ENCODE results near the gene CHCT1.

The CHCT1 gene

GRCh38 chr17:60392845-60393702 lies 29.2 kb upstream of the CHCT1 start:
- H3K4me3 ChIP-seq, result peak overlapping the region; percentile 82 to 99 (median 92)
- peaks cover 0 to 32% (median 22%) of the 10 kb centered on the region in 11 experiments; a peak in 13 of 22 replicates for H4K20me1 ChIP-seq
- no peak for TF ChIP-seq Cebpa-rat (IDR thresholded peaks at IDR 0.05)
- H3K4me1 ChIP-seq, result peaks cover 71 to 86% (median 77%) of the 10 kb centered on the region in 10 experiments
- peak overlapping the region; percentile 89 to 98 (median 95) for H3K27ac ChIP-seq
- no peaks in the 10 kb centered on the region for H3K9me3 ChIP-seq (replicated peaks in 1 of 11)
- peaks cover 0 to 3% (median 0%) of the 10 kb centered on the region in 11 experiments; a peak in 1 of 22 replicates for H3K36me3 ChIP-seq
- H3K27me3 ChIP-seq, result no peaks in the 10 kb centered on the region
- H3K4me2 ChIP-seq, result peak overlapping the region; percentile 78 to 98 (median 90)
- H3K9ac ChIP-seq, result peak overlapping the region; percentile 84 to 98 (median 94)

GRCh38 chr17:60393840-60394723 lies 28.2 kb upstream of the CHCT1 start:
- Histone ChIP-seq H3K4me2 (peak overlapping the region; percentile 78 to 98 (median 90); a peak in 19 of 22 replicates), H3K4me3 (peak overlapping the region in 2 of 10 experiments; percentile 89 to 95; a peak in 2 of 20 replicates), H3K9ac (peak overlapping the region in 3 of 11 experiments; percentile 39 to 98 (median 97); a peak in 3 of 22 replicates), H4K20me1 (peaks cover 0 to 22% (median 12%) of the 10 kb centered on the region in 11 experiments; a peak in 13 of 22 replicates), H3K36me3 (peaks cover 0 to 2% (median 0%) of the 10 kb centered on the region in 11 experiments; a peak in 1 of 22 replicates), H3K27ac (peak overlapping the region in 8 of 11 experiments; percentile 24 to 98 (median 96); a peak in 16 of 22 replicates), H3K9me3 (replicated peaks in 1 of 11) (no peaks in the 10 kb centered on the region), H3K4me1 (peaks cover 71 to 86% (median 78%) of the 10 kb centered on the region in 10 experiments), H3K27me3 (no peaks in the 10 kb centered on the region)
- TF ChIP-seq Cebpa-rat (IDR thresholded peaks at IDR 0.05), result no peak

- H3K36me3 ChIP-seq, result no peaks in the 10 kb centered on the region
- H3K4me1 ChIP-seq, result peaks cover 57 to 79% (median 73%) of the 10 kb centered on the region in 10 experiments
- H3K27me3 ChIP-seq, result no peaks in the 10 kb centered on the region
- TF ChIP-seq Cebpa-rat (IDR thresholded peaks at IDR 0.05), result no peak
- H3K9ac ChIP-seq, result no peak overlapping the region; a peak in 1 of 22 replicates
- H3K4me3 ChIP-seq, result no peak overlapping the region
- no peaks in the 10 kb centered on the region for H3K9me3 ChIP-seq (replicated peaks in 1 of 11)
- H3K27ac ChIP-seq, result peak overlapping the region in 9 of 11 experiments; percentile 6 to 98 (median 91); a peak in 15 of 22 replicates
- peaks cover 0 to 7% (median under 1%) of the 10 kb centered on the region in 11 experiments; a peak in 7 of 22 replicates for H4K20me1 ChIP-seq
- H3K4me2 ChIP-seq, result peak overlapping the region in 9 of 11 experiments; percentile 15 to 98 (median 87); a peak in 15 of 22 replicates
Measured at GRCh38 chr17:60395508-60396065, 26.7 kb upstream of the CHCT1 start.

GRCh38 chr17:60396412-60396811 lies 25.9 kb upstream of the CHCT1 start:
- Histone ChIP-seq H3K9me3 (replicated peaks in 1 of 11) (no peaks in the 10 kb centered on the region), H3K4me3 (no peak overlapping the region), H3K27ac (peak overlapping the region in 9 of 11 experiments; percentile 77 to 97 (median 91); a peak in 17 of 22 replicates), H4K20me1 (no peaks in the 10 kb centered on the region; a peak in 1 of 22 replicates), H3K4me2 (peak overlapping the region; percentile 79 to 98 (median 87); a peak in 21 of 22 replicates), H3K36me3 (no peaks in the 10 kb centered on the region), H3K27me3 (no peaks in the 10 kb centered on the region), H3K9ac (no peak overlapping the region; a peak in 1 of 22 replicates), H3K4me1 (peaks cover 52 to 81% (median 72%) of the 10 kb centered on the region in 10 experiments)
- TF ChIP-seq Cebpa-rat (IDR thresholded peaks at IDR 0.05), result no peak

- Histone ChIP-seq H3K4me1 (peaks cover 54 to 94% (median 80%) of the 10 kb centered on the region in 10 experiments), H3K36me3 (no peaks in the 10 kb centered on the region), H3K4me3 (peak overlapping the region in 2 of 10 experiments; percentile 8 to 20; a peak in 4 of 20 replicates), H3K9me3 (replicated peaks in 1 of 11) (no peaks in the 10 kb centered on the region), H3K27ac (peak overlapping the region; percentile 72 to 97 (median 90)), H4K20me1 (no peaks in the 10 kb centered on the region), H3K9ac (peak overlapping the region; percentile 54 to 86 (median 74); a peak in 21 of 22 replicates), H3K4me2 (peak overlapping the region; percentile 79 to 98 (median 87)), H3K27me3 (no peaks in the 10 kb centered on the region)
- TF ChIP-seq Cebpa-rat (IDR thresholded peaks at IDR 0.05), result peak in 2 of 11 experiments; percentile 28 to 31; a peak in 2 of 22 replicates
Measured at GRCh38 chr17:60398227-60398959, 23.9 kb upstream of the CHCT1 start.

- H3K4me3 ChIP-seq, result no peak overlapping the region
- no peaks in the 10 kb centered on the region for H3K9me3 ChIP-seq (replicated peaks in 1 of 11)
- no peaks in the 10 kb centered on the region for H3K27me3 ChIP-seq
- no peak for TF ChIP-seq Cebpa-rat (IDR thresholded peaks at IDR 0.05)
- no peak overlapping the region for H3K27ac ChIP-seq
- no peak overlapping the region for H3K9ac ChIP-seq
- peaks cover 34 to 81% (median 59%) of the 10 kb centered on the region in 10 experiments for H3K4me1 ChIP-seq
- no peak overlapping the region; a peak in 1 of 22 replicates for H3K4me2 ChIP-seq
- no peaks in the 10 kb centered on the region for H3K36me3 ChIP-seq
- no peaks in the 10 kb centered on the region for H4K20me1 ChIP-seq
Measured at GRCh38 chr17:60401819-60402218, 20.5 kb upstream of the CHCT1 start.

- Histone ChIP-seq H3K4me3 (no peak overlapping the region), H4K20me1 (no peaks in the 10 kb centered on the region)
- TF ChIP-seq Cebpa-rat (IDR thresholded peaks at IDR 0.05), result no peak
Measured at GRCh38 chr17:60403523-60403810, 18.8 kb upstream of the CHCT1 start.

GRCh38 chr17:60403962-60404361 lies 18.3 kb upstream of the CHCT1 start:
- no peak for TF ChIP-seq Cebpa-rat (IDR thresholded peaks at IDR 0.05)
- no peaks in the 10 kb centered on the region for H4K20me1 ChIP-seq
- no peak overlapping the region for H3K9ac ChIP-seq
- H3K4me3 ChIP-seq, result no peak overlapping the region
- no peak overlapping the region for H3K27ac ChIP-seq
- H3K9me3 ChIP-seq (replicated peaks in 1 of 11), result peaks cover 0 to 2% (median 0%) of the 10 kb centered on the region in 11 experiments; a peak in 7 of 22 replicates
- H3K36me3 ChIP-seq, result no peaks in the 10 kb centered on the region
- no peaks in the 10 kb centered on the region for H3K27me3 ChIP-seq
- H3K4me1 ChIP-seq, result peaks cover 13 to 60% (median 38%) of the 10 kb centered on the region in 10 experiments
- H3K4me2 ChIP-seq, result peak overlapping the region in 5 of 11 experiments; percentile 33 to 62 (median 55); a peak in 10 of 22 replicates

More at GRCh38 chr17:60403523-60403810, 18.8 kb upstream of the CHCT1 start:
- Histone ChIP-seq H3K4me1 (peaks cover 18 to 65% (median 43%) of the 10 kb centered on the region in 10 experiments), H3K36me3 (no peaks in the 10 kb centered on the region), H3K27me3 (no peaks in the 10 kb centered on the region), H3K27ac (no peak overlapping the region), H3K9me3 (replicated peaks in 1 of 11) (no peaks in the 10 kb centered on the region), H3K9ac (no peak overlapping the region), H3K4me2 (peak overlapping the region in 8 of 11 experiments; percentile 40 to 62 (median 54); a peak in 10 of 22 replicates)

All from BLaER1 treated with 17β-estradiol and CSF1 and Interleukin-3, amounts not matched to agents 10 nM and 100 nM (cell line).